HG02943 (cell line): ENCODE results near the gene EFCAB6.

Experiments
- ATAC-seq: cut with Tn5 transposase; IDR thresholded peaks from one replicate; pipeline ENCODE4 v1.9.1; 2021; ENCODE audit warnings: mild to moderate bottlenecking, low read depth, moderate library complexity; ENCODE audit not compliant: unreplicated experiment

The EFCAB6 gene

DNA sequence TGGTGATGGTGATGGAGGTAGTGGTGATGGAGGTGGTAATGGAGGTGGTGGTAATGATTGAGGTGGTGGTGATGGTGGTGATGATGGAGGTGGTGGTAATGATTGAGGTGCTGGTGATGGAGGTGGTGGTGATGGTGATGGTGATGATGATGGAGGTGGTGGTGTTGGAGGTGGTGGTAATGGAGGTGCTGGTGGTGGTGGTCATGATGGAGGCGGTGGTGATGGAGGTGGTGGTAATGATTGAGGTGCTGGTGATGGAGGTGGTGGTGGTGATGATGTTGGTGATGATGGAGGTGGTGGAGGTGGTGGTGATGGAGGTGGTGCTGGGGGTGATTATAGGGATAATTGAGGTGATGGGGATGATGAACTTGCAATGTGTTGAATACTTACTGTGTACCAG, 320.4 kb downstream of the EFCAB6 start:
- no peak for ATAC-seq

DNA sequence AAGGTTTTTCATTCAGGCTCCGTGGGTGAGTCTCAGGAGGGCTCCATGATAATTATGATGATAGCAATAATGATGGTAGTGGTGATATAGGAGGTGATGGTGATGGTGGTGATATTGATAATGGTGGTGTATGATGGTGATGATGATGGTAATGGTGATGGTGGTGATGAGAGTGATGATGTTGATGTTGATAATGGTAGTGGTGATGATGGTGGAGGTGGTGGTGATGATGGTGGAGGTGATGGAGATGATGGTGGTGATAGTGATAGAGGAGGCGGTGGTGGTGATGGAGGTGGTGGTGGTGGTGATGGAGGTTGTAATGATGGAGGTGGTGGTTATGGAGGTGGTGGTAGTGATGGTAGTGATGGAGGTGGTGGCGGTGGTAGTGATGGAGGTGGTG, 320.9 kb downstream of the EFCAB6 start:
- no peak for ATAC-seq

DNA sequence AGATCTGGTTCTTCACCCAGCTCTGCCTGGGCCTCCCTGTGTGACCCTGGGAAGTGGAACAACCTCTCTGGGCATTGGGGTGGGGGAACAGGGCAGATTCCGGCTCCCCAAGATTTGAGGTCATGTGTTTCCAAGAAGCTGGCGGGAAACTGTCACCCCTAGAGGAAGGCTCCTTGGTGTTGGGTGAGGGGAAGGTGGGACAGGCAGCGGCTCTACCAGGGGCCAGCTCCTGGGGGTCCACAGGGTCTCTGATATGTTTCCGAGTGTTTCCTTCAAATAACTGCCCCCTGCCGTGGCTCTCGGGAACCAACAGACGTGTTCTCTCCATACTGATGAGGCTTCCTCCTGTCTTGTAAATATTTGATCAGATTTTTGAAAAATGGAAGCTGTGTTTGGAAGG, 321.8 kb downstream of the EFCAB6 start:
- ATAC-seq = no peak

DNA sequence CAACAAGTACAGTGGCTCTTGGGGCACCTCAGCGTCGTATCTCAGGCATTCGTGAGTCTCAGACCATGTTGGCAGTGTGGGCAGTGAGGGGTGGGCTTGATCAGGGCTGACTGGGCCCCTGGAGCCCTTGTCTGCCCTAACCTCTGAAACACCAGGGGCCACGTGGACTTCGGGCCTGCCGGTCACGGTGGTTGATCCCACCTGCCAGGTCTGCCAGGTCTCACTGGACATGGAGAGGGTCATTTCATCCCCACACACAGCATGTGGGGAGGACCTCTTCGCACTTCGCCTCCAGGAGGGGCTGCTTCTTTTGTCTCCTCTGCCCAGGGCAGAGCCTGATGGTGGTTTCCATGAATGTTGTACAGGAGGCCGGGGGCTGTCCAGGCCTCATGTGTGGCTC, 323.2 kb downstream of the EFCAB6 start:
- ATAC-seq = no peak

DNA sequence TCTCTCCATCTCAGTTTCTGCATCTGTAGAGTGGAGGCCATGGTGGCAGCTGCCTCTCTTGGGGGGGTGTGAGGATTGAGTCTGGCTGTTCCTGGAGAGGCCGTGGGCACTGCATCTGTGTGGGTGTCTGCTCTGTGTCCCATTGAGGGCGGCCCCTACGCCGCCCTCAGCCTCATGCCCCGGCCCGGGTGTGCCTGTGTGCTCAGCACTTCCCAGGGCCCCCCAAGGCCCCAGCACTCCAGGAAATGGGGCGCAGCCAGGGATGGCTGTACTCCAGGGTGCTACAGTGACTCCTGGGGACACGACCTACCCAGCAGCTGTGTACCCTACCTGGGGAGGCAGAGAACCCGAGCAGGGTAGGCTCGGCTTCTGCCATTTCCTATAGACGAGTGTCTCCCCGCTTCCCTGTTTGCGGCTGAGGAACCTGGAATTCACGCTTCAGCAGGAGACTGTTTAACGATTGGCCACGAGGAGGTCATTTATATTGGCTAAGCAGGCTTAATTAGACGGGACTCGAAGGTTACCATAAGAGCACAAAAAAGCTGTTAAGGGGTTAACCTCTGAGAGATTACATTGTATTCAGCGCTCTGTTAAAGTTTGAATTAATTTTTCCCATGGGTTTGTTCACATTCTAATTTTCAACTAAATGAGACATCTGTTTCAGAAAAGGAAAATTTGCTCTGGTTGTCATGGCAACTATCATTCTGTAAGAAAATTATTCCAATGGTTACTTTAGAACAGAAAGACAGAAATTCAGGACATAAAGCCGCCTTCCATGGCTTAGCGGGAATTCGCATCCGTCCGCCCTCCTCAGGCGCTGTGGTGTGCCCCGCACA, 323.9 kb downstream of the EFCAB6 start:
- ATAC-seq = no peak

DNA sequence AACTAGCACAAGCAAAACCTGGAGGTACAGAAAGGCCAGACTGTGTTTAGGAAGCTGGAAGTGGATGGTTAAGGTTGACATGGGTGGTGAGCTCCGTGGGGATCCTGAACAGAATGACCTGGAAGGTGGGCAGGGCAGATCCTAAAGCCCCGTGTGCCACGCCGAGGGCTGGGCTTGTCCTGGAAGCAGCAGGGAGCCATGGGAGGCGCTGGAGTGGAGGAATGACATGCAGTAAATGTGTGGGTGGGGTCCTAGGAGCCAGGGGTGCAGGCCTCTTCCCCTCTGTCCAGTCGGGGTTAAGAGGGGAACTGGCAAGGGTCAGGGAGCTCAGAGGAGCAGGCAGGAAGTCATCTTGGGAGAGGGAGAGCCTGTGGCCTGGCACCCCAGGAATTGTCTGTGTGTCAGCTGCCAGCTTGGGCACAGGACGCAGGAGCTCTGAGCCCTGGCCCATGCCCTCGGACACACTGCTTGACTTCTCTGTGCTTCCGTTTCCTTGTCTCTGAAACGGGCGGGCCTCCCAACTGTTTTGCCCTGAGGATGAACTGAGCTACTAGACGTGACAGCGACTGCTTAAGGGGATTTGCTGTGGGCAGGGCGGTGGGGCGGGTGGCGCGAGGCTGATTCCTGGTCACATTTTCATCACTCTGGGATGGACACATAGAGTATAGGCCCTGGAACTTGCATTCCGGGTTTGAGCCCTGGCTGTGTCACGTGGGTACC, 324.6 kb downstream of the EFCAB6 start:
- no peak for ATAC-seq

DNA sequence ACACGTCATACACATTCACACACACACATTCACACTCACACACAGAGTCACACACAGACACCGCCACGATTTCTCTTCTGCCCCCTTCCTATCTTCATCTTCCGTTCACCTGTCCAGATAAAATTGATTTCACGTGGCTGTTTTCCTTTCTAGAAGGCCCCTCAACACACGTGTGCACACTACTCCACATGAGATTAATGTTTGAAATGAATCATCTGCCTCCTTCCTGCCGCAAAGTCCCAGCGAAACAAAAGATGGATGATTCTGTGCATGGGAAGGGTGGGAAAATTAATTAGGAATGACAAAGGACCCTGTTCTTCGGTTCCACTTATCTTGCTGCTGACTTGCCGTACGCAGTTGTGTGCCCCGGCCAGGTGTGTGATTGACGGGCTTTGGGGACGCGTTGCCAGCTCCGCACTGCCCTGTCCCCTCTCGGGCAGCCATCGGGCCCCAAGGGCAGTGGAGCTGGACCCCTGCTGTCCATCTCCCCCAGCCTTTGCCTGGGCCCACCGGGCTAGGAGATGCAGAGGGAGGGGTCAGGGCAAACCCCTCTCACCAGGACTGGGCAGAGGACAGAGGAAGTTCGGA, 326.5 kb downstream of the EFCAB6 start:
- no peak for ATAC-seq

DNA sequence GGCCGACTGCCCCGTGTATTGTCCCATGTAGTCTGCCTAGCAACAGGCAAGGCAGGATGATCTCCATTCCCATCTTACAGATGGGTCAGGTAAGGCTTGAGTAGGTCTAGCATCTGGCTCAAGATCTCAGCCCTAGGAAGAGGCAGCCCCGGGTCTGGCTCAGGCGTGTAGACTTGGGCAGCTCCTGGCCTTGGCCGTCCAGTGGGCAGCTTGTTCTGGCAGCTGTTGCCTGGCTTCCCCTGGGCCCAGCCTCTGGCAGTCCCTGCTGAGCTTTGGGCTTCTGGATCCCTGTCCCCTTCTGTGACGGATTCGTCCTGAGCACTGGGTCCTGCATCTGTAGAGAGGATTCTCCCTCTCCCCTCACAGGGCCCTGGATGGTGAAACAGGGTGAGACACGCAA, 327.9 kb downstream of the EFCAB6 start:
- ATAC-seq = no peak

DNA sequence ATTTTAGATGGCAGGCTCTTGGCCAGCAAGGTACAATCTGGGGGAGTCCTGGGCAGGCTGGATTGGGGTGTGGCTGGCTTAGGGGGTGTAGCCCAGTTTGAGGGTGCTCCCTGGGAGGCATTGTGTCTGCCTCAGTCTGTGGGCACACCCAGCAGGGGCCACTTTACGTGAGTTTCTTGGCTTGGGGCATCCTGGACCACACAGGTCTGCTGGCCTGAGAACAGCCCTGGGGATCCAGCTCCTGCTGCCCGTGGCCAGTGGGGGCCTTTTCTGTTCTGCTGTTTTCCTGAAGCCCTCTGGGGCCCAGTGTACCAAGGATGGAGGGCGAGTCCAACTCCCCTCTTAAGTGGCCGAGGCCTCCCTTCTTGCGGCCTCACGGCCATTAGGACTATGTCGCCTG, 328.4 kb downstream of the EFCAB6 start:
- no peak for ATAC-seq

DNA sequence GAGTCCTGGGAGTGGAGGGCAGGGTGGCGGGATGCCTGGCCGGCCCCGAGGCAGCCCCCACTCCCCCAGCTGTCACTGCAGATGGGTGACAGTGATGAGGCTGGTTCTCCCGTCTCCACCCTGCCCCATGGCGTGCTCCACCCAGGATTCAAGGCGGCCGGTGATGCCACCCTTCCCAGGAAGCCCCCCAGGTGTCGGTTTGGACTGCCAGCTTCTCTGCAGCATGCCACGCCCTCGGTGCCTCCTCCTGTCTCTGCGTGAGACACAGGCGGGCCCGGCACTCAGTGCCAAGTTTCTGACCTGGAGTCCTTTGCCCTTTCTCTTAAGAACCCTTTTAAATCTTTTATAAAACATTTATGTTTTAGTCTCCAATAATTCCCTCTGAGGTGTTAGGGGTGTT, 328.8 kb downstream of the EFCAB6 start:
- ATAC-seq = no peak

DNA sequence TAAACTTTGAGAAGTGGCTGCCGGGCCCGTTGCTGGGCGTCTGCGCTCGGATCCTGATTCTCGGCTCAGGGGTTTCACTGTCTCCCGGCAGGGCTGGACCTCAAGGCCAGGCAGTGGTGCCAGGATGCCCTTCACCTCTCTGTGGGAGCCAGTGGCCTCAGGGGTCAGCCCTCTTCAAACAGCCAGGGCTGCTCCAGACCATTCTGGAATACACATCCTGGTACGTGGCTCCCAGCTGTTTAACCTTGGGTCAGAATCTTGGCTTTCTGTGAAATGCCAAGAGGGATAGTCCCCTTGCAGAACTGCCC, 329.8 kb downstream of the EFCAB6 start:
- ATAC-seq = no peak

DNA sequence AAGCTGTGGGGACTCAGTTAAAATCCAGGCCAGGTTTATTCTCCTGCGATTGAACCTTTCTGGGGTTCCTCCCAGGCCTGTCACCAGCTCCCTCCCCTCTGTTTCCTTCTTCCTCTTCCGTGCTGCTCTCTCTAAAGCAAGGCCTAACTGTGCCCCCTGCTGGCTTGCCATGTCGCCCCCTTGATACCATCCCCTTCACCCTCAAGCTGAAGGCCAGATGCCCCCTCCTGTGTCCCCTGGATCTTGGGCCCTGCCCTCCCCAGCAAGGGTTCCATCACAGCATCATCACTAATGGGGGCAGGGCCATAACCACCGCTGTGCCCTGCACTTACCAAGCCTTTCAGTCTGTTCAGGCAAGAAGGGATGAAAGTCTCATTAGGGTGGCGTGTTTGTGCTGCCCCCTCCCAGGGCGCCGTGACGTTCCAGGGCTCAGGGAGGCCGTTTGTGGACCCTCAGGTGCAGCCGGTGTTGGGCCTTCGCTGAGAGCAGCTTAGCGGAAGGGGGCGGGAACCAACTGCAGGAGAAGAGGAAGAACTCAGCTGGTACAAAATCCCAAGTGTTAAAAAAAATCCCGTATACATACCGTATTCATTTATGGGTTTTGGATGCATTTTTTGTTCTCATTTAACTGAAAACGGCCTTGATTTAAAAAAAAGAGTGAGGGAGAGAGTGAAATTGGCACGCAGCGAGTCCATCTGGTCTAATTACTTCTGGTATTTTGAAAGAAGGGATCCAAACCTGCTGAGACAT, 330.4 kb downstream of the EFCAB6 start:
- no peak for ATAC-seq

DNA sequence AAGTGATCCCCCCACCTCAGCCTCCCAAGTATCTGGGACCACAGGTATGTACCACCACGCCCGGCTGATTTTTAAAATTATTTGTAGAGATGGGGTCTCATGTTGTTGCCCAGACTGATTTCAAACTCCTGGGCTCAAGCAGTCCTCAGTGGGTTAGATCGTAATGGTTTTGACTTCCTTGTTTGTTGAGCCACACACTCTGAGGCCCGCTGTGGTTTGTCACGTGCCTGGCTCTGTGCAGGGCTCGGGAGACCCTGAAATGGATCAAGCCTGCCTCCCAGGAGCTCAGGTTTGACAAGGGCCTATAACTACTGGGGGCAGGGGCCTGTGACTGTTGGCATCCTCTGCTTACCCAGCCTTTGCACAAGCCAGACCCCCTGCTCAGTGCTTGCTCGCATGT, 332.1 kb downstream of the EFCAB6 start:
- ATAC-seq = no peak

DNA sequence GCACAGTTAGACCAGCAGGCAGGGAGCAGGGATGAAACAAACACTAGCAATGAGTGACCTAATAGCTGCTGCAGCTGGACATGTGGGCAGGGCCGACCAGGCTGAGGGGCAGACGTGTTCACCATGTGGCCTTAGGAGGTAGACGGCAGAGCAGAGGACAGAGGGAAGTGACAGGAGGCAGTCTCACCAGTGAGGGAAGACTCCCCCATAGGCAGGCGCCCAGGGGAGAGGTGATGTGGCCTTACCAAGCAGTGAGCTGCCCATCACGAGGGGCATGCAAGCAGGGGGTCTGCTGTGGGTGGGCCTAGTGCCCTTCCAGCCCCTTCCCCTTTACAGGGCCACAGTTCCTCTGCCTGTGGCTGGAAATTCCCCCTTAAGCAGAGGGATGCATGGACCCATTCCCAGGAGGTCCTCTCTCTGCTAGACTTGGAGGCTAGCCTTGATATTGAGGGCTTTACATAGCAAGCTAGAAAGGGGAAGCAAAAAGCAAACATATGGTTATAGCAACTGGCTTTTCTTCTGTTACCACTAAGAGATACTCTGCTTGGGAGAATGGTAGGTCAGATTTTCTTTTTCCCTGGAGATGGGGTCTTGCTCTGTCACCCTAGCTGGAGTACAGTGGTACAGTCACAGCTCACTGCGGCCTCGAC, 332.7 kb downstream of the EFCAB6 start:
- no peak for ATAC-seq
